Lower lobe of right lung (tissue), 2 donors: ENCODE measurements around the gene KCNG4. TPM values are rescaled to one million over a fixed set of nuclear protein-coding genes. Genes with fewer than 3 reads are reported as not detected.

Experiments used
- ATAC-seq, 2 donors: fragments of 200-7000 bp; cut with Tn5 transposase; one replicate each; pipeline ENCODE4 v1.9.1; 2020 to 2022; ENCODE audit warnings: mild to moderate bottlenecking in 2 of 2, moderate library complexity in 2 of 2
- DNase-seq: peaks from one replicate; pipeline ENCODE4 v3.0.0-alpha.2; 2020
- H3K27ac ChIP-seq: fragments of 200-600 bp; one replicate; pipeline ENCODE4 v1.8.0; 2022
- H3K27me3 ChIP-seq: fragments of 200-600 bp; one replicate; pipeline ENCODE4 v1.8.0; 2022; ENCODE audit warnings: low read depth
- H3K36me3 ChIP-seq: fragments of 200-600 bp; one replicate; pipeline ENCODE4 v1.8.0; 2022; ENCODE audit warnings: mild to moderate bottlenecking
- H3K4me1 ChIP-seq: fragments of 200-600 bp; one replicate; pipeline ENCODE4 v1.8.0; 2022
- H3K4me3 ChIP-seq: fragments of 200-600 bp; one replicate; pipeline ENCODE4 v1.8.0; 2022; ENCODE audit warnings: mild to moderate bottlenecking
- H3K9me3 ChIP-seq: fragments of 200-600 bp; one replicate; pipeline ENCODE4 v1.8.0; 2022
- CTCF ChIP-seq: fragments of 200-600 bp; IDR thresholded peaks from one replicate; pipeline ENCODE4 v1.8.0; 2022; ENCODE audit warnings: antibody characterized with exemption, mild to moderate bottlenecking
- intact Hi-C: fragments of 100-400 bp; cut with DNase I; formaldehyde crosslinking; loops from one replicate; pipeline ENCODE4 v1.11.0; 2022
- total RNA-seq: library from RNA; stranded (reverse); fragmentation: NEBNext Ultra II Directional; extraction: Animal tissue kit (Norgen Biotek cat#: 25700); gene quantifications from one replicate; pipeline ENCODE4 v1.2.1, GENCODE V29; 2021
- donor health status: DM: no; HTN: yes; CAD: no; lungs with severe emphysema.

Gene KCNG4
- total RNA-seq, 1 donor from 2014 or later: not detected

GRCh38 chr16:84277244-84277823 is 37.5 kb upstream of the KCNG4 start:
- Histone ChIP-seq H3K4me1 (no peaks in the 10 kb centered on the region), H3K4me3 (no peak overlapping the region), H3K27ac (no peak overlapping the region), H3K9me3 (no peaks in the 10 kb centered on the region), H3K36me3 (no peaks in the 10 kb centered on the region), H3K27me3 (no peaks in the 10 kb centered on the region)
- ATAC-seq (peak; percentile 80 to 85), DNase-seq (peak; percentile 82)
- peak; percentile 89 for TF ChIP-seq CTCF
- intact Hi-C loops: loop anchor here (5.0 kb wide), 1 partner anchor 200 kb away; no protein-coding TSS in a partner anchor

GRCh38 chr16:84275585-84276151 is 35.9 kb upstream of the KCNG4 start:
- DNase-seq (no peak), ATAC-seq (no peak)
- Histone ChIP-seq H3K9me3 (no peaks in the 10 kb centered on the region), H3K36me3 (no peaks in the 10 kb centered on the region), H3K4me3 (no peak overlapping the region), H3K4me1 (no peaks in the 10 kb centered on the region), H3K27ac (no peak overlapping the region), H3K27me3 (no peaks in the 10 kb centered on the region)
- no peak for TF ChIP-seq CTCF
- intact Hi-C loops: loop anchor here (5.0 kb wide), 1 partner anchor 202 kb away; no protein-coding TSS in a partner anchor

GRCh38 chr16:84274515-84274914 is 34.7 kb upstream of the KCNG4 start:
- Histone ChIP-seq H3K4me3 (no peak overlapping the region), H3K9me3 (no peaks in the 10 kb centered on the region), H3K27me3 (no peaks in the 10 kb centered on the region), H3K4me1 (no peaks in the 10 kb centered on the region), H3K27ac (no peak overlapping the region), H3K36me3 (no peaks in the 10 kb centered on the region)
- intact Hi-C loops: no loop called here
- ATAC-seq: no peak
- no peak for TF ChIP-seq CTCF
- no peak for DNase-seq

- Histone ChIP-seq H3K4me1 (no peaks in the 10 kb centered on the region), H3K36me3 (no peaks in the 10 kb centered on the region), H3K27ac (no peak overlapping the region), H3K4me3 (no peak overlapping the region), H3K27me3 (peaks cover 3% of the 10 kb centered on the region), H3K9me3 (no peaks in the 10 kb centered on the region)
- intact Hi-C loops: no loop called here
- TF ChIP-seq CTCF: no peak
- ATAC-seq (no peak), DNase-seq (no peak)
Observed at GRCh38 chr16:84272740-84273320, 33.0 kb upstream of the KCNG4 start.

GRCh38 chr16:84271866-84272265 is 32.1 kb upstream of the KCNG4 start:
- no peak for DNase-seq
- intact Hi-C loops: no loop called here
- peaks cover 3% of the 10 kb centered on the region for H3K27me3 ChIP-seq
- no peak overlapping the region for H3K4me3 ChIP-seq
- H3K9me3 ChIP-seq: no peaks in the 10 kb centered on the region
- no peaks in the 10 kb centered on the region for H3K4me1 ChIP-seq
- no peaks in the 10 kb centered on the region for H3K36me3 ChIP-seq
- no peak for ATAC-seq
- TF ChIP-seq CTCF: no peak
- no peak overlapping the region for H3K27ac ChIP-seq
